ENCODE measurements around the gene XPO6.

Gene XPO6

GRCh38 chr16:28183930-28184329 is 27.8 kb downstream of the XPO6 start:
- Histone ChIP-seq H3K9me3 (ENCODE audit: control insufficient read depth, low read length) (no peaks in the 10 kb centered on the region), H3K27ac (no peak overlapping the region), H3K9ac (no peak overlapping the region), H3K4me1 (peaks cover 7% of the 10 kb centered on the region), H3K4me3 (ENCODE audit: low read depth, low read length) (no peak overlapping the region), H2AFZ (no peak overlapping the region), H3K36me3 (ENCODE audit: control insufficient read depth, insufficient read depth, low read length) (no peaks in the 10 kb centered on the region), H3K4me2 (ENCODE audit: low read length) (no peak overlapping the region), H3K27me3 (ENCODE audit: control insufficient read depth, insufficient read depth, low read length) (no peaks in the 10 kb centered on the region), H3K79me2 (peaks cover 6% of the 10 kb centered on the region)
- TF ChIP-seq CTCF (IDR thresholded peaks at IDR 0.05), result no peak

- Histone ChIP-seq H3K4me2 (ENCODE audit: low read length) (no peak overlapping the region), H3K79me2 (peaks cover 6% of the 10 kb centered on the region), H3K4me1 (peaks cover 7% of the 10 kb centered on the region), H3K9ac (no peak overlapping the region), H3K4me3 (ENCODE audit: low read depth, low read length) (no peak overlapping the region), H3K36me3 (ENCODE audit: control insufficient read depth, insufficient read depth, low read length) (no peaks in the 10 kb centered on the region), H3K9me3 (ENCODE audit: control insufficient read depth, low read length) (no peaks in the 10 kb centered on the region), H3K27me3 (ENCODE audit: control insufficient read depth, insufficient read depth, low read length) (no peaks in the 10 kb centered on the region), H3K27ac (no peak overlapping the region), H2AFZ (no peak overlapping the region)
- no peak for TF ChIP-seq CTCF (IDR thresholded peaks at IDR 0.05)
These were observed 28.3 kb downstream of the XPO6 start for GRCh38 chr16:28183484-28183883.

- no peak overlapping the region for H3K4me3 ChIP-seq (ENCODE audit: low read depth, low read length)
- H3K27ac ChIP-seq, result no peak overlapping the region
- peaks cover 8% of the 10 kb centered on the region for H3K79me2 ChIP-seq
- no peaks in the 10 kb centered on the region for H3K36me3 ChIP-seq (ENCODE audit: control insufficient read depth, insufficient read depth, low read length)
- H3K9me3 ChIP-seq (ENCODE audit: control insufficient read depth, low read length), result no peaks in the 10 kb centered on the region
- no peaks in the 10 kb centered on the region for H3K27me3 ChIP-seq (ENCODE audit: control insufficient read depth, insufficient read depth, low read length)
- H3K9ac ChIP-seq, result no peak overlapping the region
- peaks cover 7% of the 10 kb centered on the region for H3K4me1 ChIP-seq
- no peak for TF ChIP-seq CTCF (IDR thresholded peaks at IDR 0.05)
- H3K4me2 ChIP-seq (ENCODE audit: low read length), result no peak overlapping the region
- H2AFZ ChIP-seq, result no peak overlapping the region
These were observed 29.0 kb downstream of the XPO6 start for GRCh38 chr16:28182801-28183200.

GRCh38 chr16:28182183-28182582 is 29.6 kb downstream of the XPO6 start:
- Histone ChIP-seq H3K4me1 (peaks cover 7% of the 10 kb centered on the region), H3K9me3 (ENCODE audit: control insufficient read depth, low read length) (no peaks in the 10 kb centered on the region), H3K4me3 (ENCODE audit: low read depth, low read length) (no peak overlapping the region), H3K4me2 (ENCODE audit: low read length) (no peak overlapping the region), H2AFZ (no peak overlapping the region), H3K27me3 (ENCODE audit: control insufficient read depth, insufficient read depth, low read length) (no peaks in the 10 kb centered on the region), H3K79me2 (peaks cover 5% of the 10 kb centered on the region), H3K27ac (no peak overlapping the region), H3K9ac (no peak overlapping the region), H3K36me3 (ENCODE audit: control insufficient read depth, insufficient read depth, low read length) (no peaks in the 10 kb centered on the region)
- no peak for TF ChIP-seq CTCF (IDR thresholded peaks at IDR 0.05)

- Histone ChIP-seq H3K27me3 (ENCODE audit: control insufficient read depth, insufficient read depth, low read length) (no peaks in the 10 kb centered on the region), H3K4me1 (peaks cover 7% of the 10 kb centered on the region), H3K9ac (no peak overlapping the region), H2AFZ (no peak overlapping the region), H3K79me2 (peaks cover 4% of the 10 kb centered on the region), H3K4me2 (ENCODE audit: low read length) (no peak overlapping the region), H3K9me3 (ENCODE audit: control insufficient read depth, low read length) (no peaks in the 10 kb centered on the region), H3K27ac (no peak overlapping the region), H3K36me3 (ENCODE audit: control insufficient read depth, insufficient read depth, low read length) (no peaks in the 10 kb centered on the region), H3K4me3 (ENCODE audit: low read depth, low read length) (no peak overlapping the region)
- TF ChIP-seq CTCF (IDR thresholded peaks at IDR 0.05), result no peak
These were observed 30.2 kb downstream of the XPO6 start for GRCh38 chr16:28181515-28181914.
